Sigmoid colon (tissue), 4 donors: ENCODE data around the gene LMBR1.

Experiments
- POLR2A ChIP-seq, 2 donors: fragments of 450-650 bp; IDR thresholded peaks; one replicate each; pipeline ENCODE4 v1.6.1; 2016; ENCODE audit warnings: antibody characterized with exemption in 2 of 2, mild to moderate bottlenecking in 2 of 2, moderate library complexity in 2 of 2
- POLR2AphosphoS5 ChIP-seq, 4 donors: sonication (generic); formaldehyde crosslinking; IDR thresholded peaks; one replicate each; pipeline ENCODE4 v1.6.1; 2017; ENCODE audit warnings: antibody characterized with exemption in 4 of 4

DNA sequence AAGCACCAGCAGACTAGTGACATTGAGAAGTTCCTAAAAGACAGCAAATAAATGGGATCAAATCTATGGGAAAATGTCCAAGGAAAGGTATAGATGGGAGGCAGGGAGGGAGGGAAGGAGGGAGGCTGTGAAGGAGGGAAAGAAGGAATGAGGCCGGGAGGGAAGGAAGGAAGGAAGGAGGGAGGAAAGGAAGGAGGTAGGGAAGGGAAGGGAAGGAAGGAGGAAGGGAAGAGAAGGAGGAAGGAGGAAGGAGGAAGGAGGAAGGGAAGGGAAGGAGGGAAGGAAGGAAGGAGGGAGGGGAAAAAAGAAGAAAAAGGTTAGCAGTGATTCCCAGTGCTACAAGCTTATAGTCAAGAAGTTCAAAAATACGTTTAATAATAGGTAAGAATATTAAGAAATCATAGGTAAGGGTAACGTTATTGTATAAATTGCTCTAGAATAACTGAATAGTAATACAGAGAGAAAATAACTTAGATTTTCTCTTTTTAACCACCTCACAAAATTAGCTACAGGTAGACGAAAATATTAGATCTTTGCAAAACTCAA, 106.9 kb downstream of the LMBR1 start:
- TF ChIP-seq POLR2AphosphoS5 (IDR thresholded peaks at IDR 0.05) (no peak), POLR2A (IDR thresholded peaks at IDR 0.05) (no peak)
